GM12864 (cell line): ENCODE results near the gene PDLIM3.

Experiments
- DNase-seq: peaks from one replicate; pipeline ENCODE4 v3.0.0-alpha.2; 2011; ENCODE audit warnings: low read depth
- H3K4me3 ChIP-seq: 2 replicates; pipeline ENCODE4 v1.5.1; 2011; ENCODE audit warnings: mild to moderate bottlenecking, low read depth, low read length, control low read depth
- CTCF ChIP-seq: IDR thresholded peaks from 2 replicates; pipeline ENCODE4 v1.5.1; 2011; ENCODE audit warnings: low read depth, mild to moderate bottlenecking, moderate library complexity, low read length, control low read depth, inconsistent platforms; ENCODE audit errors: missing control alignments

The PDLIM3 gene

GRCh38 chr4:185576314-185576961 is 41.1 kb upstream of the PDLIM3 start:
- TF ChIP-seq CTCF: no peak
- no peak for DNase-seq
- no peak overlapping the region for H3K4me3 ChIP-seq

- H3K4me3 ChIP-seq: no peak overlapping the region
- DNase-seq: no peak
- no peak for TF ChIP-seq CTCF
Measured at GRCh38 chr4:185573651-185574199, 38.4 kb upstream of the PDLIM3 start.

GRCh38 chr4:185570727-185571126 is 35.4 kb upstream of the PDLIM3 start:
- no peak for DNase-seq
- no peak for TF ChIP-seq CTCF
- H3K4me3 ChIP-seq: no peak overlapping the region

- DNase-seq: no peak
- H3K4me3 ChIP-seq: no peak overlapping the region
- TF ChIP-seq CTCF: no peak
Measured at GRCh38 chr4:185567381-185568376, 32.4 kb upstream of the PDLIM3 start.

- TF ChIP-seq CTCF: no peak
- no peak overlapping the region for H3K4me3 ChIP-seq
- DNase-seq: no peak
Measured at GRCh38 chr4:185566972-185567371, 31.7 kb upstream of the PDLIM3 start.

GRCh38 chr4:185566425-185566824 is 31.1 kb upstream of the PDLIM3 start:
- no peak overlapping the region for H3K4me3 ChIP-seq
- no peak for TF ChIP-seq CTCF
- DNase-seq: no peak
